ENCODE data around the gene C18orf63. TPM values are rescaled to one million over a fixed set of nuclear protein-coding genes. Genes with fewer than 3 reads are reported as not detected.

Gene C18orf63
- total RNA-seq, 1 donor from 2014 or later: not detected

GRCh38 chr18:74337912-74338309 is 22.3 kb downstream of the C18orf63 start:
- TF ChIP-seq POLR2AphosphoS5 (IDR thresholded peaks at IDR 0.05; ENCODE audit: insufficient read depth in 1 of 2, low read depth in 1 of 2) (no peak), POLR2A (IDR thresholded peaks at IDR 0.05) (no peak)
- TF ChIP-seq, protein P1, sequence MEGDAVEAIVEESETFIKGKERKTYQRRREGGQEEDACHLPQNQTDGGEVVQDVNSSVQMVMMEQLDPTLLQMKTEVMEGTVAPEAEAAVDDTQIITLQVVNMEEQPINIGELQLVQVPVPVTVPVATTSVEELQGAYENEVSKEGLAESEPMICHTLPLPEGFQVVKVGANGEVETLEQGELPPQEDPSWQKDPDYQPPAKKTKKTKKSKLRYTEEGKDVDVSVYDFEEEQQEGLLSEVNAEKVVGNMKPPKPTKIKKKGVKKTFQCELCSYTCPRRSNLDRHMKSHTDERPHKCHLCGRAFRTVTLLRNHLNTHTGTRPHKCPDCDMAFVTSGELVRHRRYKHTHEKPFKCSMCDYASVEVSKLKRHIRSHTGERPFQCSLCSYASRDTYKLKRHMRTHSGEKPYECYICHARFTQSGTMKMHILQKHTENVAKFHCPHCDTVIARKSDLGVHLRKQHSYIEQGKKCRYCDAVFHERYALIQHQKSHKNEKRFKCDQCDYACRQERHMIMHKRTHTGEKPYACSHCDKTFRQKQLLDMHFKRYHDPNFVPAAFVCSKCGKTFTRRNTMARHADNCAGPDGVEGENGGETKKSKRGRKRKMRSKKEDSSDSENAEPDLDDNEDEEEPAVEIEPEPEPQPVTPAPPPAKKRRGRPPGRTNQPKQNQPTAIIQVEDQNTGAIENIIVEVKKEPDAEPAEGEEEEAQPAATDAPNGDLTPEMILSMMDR (IDR thresholded peaks at IDR 0.05): no peak
- Histone ChIP-seq H3K4me3 (no peak overlapping the region), H3K9me3 (no peaks in the 10 kb centered on the region), H3K36me3 (no peaks in the 10 kb centered on the region), H3K27ac (no peak overlapping the region), H3K27me3 (no peaks in the 10 kb centered on the region), H3K4me1 (no peaks in the 10 kb centered on the region)
- no peak for DNase-seq (ENCODE audit: extremely low spot score in 2 of 2)
- intact Hi-C loops (cut with DNase I): no loop called here

DNA sequence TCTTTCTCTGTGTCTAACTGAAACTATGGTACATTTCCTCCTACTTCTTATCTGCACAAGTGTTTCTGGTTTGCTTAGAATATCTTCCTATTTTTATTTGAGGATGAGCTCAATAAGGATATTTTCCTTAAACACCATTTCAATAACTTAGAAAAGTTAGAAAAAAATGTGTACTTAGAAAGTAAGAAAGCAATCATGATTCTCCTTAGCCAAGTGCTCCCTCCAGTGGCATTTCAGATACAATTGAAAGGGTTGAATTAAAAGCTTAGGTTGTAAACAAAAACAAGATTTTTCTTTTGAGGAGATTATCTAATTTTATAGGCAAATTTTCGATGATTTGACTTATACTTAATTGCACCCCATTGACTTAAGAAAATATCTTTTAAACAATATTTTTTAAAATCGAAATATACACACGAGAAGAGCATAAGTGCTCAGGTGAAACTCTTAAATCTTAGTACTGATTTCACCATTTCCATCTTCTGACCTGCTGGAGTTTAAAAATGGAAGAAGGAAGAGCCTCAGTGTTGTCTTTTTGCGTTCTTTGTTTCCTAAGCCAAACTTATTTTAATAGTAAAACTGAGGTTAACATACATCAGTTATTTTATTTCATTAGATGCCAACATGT is 26.9 kb downstream of the C18orf63 start:
- Histone ChIP-seq H3K4me1 (no peaks in the 10 kb centered on the region), H3K9me3 (no peaks in the 10 kb centered on the region), H3K4me3 (no peak overlapping the region), H3K27ac (no peak overlapping the region), H3K27me3 (no peaks in the 10 kb centered on the region), H3K36me3 (no peaks in the 10 kb centered on the region)
- intact Hi-C loops (cut with DNase I): loop anchor here (5.0 kb wide), 1 partner anchor 145 kb away; no protein-coding TSS in a partner anchor
- DNase-seq (ENCODE audit: extremely low spot score in 2 of 2): no peak
- TF ChIP-seq, protein P1 (IDR thresholded peaks at IDR 0.05): peak in 2 of 3 experiments; percentile 65 to 74
- no peak for TF ChIP-seq POLR2A (IDR thresholded peaks at IDR 0.05)
- no peak for TF ChIP-seq POLR2AphosphoS5 (IDR thresholded peaks at IDR 0.05; ENCODE audit: insufficient read depth in 1 of 2, low read depth in 1 of 2)

DNA sequence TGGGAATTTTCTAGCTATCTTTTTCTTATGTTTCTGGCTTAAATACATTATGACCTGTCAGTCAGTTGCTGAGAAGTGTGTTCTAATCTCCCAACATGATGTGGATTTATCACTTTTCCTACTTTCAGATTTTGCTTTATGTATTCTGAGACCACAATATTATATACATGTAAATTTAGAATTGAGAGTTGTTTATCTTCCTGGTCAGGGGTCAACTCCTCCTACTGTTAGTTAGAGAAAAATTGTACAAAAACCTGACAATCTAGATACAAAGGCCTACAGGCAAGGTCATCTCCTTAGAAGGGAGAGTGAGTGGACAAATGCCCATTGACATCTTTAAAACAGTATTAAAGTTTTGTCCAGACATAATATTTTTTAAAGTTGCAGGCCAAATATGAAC is 30.6 kb downstream of the C18orf63 start:
- no peaks in the 10 kb centered on the region for H3K27me3 ChIP-seq
- DNase-seq (ENCODE audit: extremely low spot score in 2 of 2): no peak
- no peaks in the 10 kb centered on the region for H3K9me3 ChIP-seq
- intact Hi-C loops (cut with DNase I): no loop called here
- TF ChIP-seq POLR2A (IDR thresholded peaks at IDR 0.05): no peak
- TF ChIP-seq, protein P1 (IDR thresholded peaks at IDR 0.05): no peak
- no peak for TF ChIP-seq POLR2AphosphoS5 (IDR thresholded peaks at IDR 0.05; ENCODE audit: insufficient read depth in 1 of 2, low read depth in 1 of 2)
- no peaks in the 10 kb centered on the region for H3K4me1 ChIP-seq
- no peak overlapping the region for H3K4me3 ChIP-seq
- no peaks in the 10 kb centered on the region for H3K36me3 ChIP-seq
- H3K27ac ChIP-seq: no peak overlapping the region

- H3K4me1 ChIP-seq: no peaks in the 10 kb centered on the region
- no peak for DNase-seq (ENCODE audit: extremely low spot score in 2 of 2)
- intact Hi-C loops (cut with DNase I): no loop called here
- TF ChIP-seq POLR2A (IDR thresholded peaks at IDR 0.05): no peak
- TF ChIP-seq, protein P1 (IDR thresholded peaks at IDR 0.05): no peak
- TF ChIP-seq POLR2AphosphoS5 (IDR thresholded peaks at IDR 0.05; ENCODE audit: insufficient read depth in 1 of 2, low read depth in 1 of 2): no peak
- no peak overlapping the region for H3K27ac ChIP-seq
- H3K36me3 ChIP-seq: no peaks in the 10 kb centered on the region
- H3K9me3 ChIP-seq: no peaks in the 10 kb centered on the region
- H3K27me3 ChIP-seq: no peaks in the 10 kb centered on the region
- H3K4me3 ChIP-seq: no peak overlapping the region
Measured at GRCh38 chr18:74348581-74348980, 32.9 kb downstream of the C18orf63 start.

GRCh38 chr18:74351354-74351753 is 35.7 kb downstream of the C18orf63 start:
- Histone ChIP-seq H3K9me3 (no peaks in the 10 kb centered on the region), H3K4me3 (no peak overlapping the region), H3K36me3 (no peaks in the 10 kb centered on the region), H3K27me3 (no peaks in the 10 kb centered on the region), H3K27ac (no peak overlapping the region), H3K4me1 (no peaks in the 10 kb centered on the region)
- intact Hi-C loops (cut with DNase I): loop anchor here (5.0 kb wide), 1 partner anchor 191 kb away; no protein-coding TSS in a partner anchor
- TF ChIP-seq POLR2AphosphoS5 (IDR thresholded peaks at IDR 0.05; ENCODE audit: insufficient read depth in 1 of 2, low read depth in 1 of 2): no peak
- TF ChIP-seq, protein P1 (IDR thresholded peaks at IDR 0.05): no peak
- no peak for TF ChIP-seq POLR2A (IDR thresholded peaks at IDR 0.05)
- no peak for DNase-seq (ENCODE audit: extremely low spot score in 2 of 2)

Measured in vagina (tissue), 2 donors.